DMS114 treated with DMSO at 0.1 percent for 48 hours (cell line): ENCODE measurements around the gene DDOST.

Experiments
- DNase-seq: peaks from one replicate; lab custom pipeline; 2025; ENCODE audit not compliant: unreplicated experiment; lab: John Stamatoyannopoulos, UW

Gene DDOST

DNA sequence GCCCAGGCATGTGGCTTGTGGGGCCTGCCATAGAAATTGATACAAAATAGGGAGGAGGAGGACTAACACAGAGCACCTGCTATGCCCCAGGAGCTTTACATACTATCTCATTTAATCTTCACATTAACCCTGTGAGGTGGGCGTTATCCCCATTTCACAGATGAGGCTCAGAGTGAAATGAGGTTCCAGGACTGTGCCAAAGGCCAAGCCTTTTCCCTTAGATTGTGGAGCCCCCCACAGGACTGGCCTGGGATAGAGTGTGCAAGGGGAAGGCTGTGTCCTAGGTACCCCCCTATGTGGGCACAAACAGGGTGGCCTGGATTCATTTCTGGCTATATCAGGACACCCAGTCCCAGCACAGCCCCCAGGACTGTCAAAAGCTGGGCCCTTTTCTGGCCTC, 2.2 kb upstream of the DDOST start:
- no peak for DNase-seq

DNA sequence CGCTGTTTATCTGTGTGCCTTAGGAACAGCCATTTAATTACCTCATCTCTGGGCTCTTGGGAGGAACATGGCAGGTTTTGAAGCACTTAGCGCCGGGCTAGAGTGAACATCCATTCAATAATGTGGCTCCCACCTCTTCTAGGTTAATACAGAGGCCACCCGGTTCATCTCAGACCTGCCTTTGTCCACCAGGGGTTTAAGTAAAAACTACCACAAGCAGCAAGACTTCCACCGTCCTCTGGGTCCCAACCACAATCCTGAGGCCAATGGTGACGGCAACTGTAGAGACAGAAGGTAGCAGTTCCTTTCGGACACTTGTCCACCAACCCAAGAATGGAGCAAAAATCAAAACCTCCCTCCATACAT, 924 bp upstream of the DDOST start:
- DNase-seq = no peak

DNA sequence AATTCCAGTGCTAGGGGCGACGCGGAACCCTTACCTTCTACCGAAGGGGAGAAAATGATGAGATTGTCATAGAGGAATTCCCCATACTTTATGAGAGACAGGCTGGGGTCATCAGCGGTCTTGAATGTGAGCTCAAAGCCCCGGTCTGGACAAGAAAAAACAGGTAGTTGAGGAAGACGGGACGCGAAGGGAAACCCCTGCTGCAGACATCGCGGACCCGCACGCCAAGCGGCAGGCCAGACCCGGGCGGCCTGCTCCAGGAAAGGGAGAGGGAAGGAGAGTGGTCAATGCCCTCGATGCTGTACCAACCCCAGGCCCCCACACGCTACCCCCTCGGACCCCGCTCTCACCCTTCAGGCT, 342 bp downstream of the DDOST start:
- DNase-seq = no peak

DNA sequence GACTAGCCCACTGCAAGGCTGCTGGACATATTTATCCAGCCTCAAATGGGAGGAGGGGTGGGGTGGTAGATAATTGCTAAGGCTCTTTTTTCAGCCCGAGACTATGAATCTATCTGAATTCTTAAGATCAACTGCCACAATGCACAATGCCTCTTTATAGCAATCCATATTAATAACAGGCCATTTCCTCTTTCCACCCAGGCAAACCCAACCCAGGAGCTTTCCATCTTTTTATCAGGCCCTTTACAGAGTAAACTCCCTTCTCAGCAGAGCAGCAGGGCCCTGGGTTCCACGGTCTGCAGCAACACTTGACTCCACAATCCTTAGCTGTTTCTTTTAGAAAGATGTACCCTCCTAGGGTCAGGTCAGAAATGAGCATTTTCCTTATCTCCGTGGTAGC, 806 bp downstream of the DDOST start:
- DNase-seq = no peak

DNA sequence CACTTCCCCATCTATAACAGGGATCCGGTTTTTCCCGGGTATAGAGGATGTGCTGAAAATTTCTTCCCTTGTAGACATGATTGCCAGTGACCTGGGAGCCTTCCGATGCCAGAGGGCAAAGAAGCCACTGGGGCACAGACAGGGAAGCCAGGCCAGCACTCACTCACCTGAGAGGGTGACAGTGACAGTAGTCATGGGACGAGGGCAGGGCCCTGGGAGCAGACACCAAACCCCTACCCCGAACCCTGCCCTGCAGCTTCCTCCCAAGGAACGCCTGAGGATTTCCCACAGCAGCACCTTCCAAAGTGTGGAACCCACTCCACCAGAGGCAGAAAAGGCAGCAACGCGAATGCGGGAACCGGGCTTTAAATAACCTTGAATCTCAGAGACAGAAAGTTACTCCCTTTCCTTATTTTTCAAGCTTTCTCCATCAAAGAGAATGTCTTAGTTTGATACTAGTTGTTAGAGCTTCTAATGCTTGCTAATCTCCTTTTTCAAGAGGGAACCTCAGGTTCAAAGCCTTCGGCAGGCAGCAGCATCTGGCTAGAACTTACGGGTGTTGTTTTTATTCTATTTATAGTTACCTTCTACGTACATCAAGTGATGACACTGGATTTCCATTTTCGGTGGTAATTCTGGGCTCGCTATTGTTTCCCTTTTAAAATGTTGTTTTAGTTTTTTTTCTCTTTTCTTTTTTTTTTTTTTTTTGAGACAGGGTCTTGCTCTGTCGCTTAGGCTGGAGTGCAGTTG, 2.8 kb downstream of the DDOST start:
- DNase-seq = no peak

DNA sequence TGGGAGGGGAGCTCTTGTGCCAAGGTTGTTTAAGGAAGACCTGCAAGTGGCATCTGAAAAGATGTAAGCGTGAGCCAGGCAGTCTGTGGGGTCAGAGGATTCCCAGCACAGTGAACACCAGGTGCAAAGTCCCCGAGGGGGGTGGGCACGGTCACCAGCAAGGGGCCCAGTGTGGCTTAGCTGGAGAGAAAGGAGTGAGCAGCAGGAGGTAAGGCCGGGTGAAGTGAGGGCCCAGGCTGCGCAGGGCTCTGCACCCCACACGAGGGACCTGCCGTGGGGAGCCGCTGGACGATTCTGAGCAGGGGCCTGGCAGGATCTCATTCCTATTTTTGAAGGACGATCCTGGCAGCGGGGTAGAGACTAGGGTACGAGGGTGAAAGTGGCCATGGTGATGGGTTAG, 4.1 kb downstream of the DDOST start:
- no peak for DNase-seq

DNA sequence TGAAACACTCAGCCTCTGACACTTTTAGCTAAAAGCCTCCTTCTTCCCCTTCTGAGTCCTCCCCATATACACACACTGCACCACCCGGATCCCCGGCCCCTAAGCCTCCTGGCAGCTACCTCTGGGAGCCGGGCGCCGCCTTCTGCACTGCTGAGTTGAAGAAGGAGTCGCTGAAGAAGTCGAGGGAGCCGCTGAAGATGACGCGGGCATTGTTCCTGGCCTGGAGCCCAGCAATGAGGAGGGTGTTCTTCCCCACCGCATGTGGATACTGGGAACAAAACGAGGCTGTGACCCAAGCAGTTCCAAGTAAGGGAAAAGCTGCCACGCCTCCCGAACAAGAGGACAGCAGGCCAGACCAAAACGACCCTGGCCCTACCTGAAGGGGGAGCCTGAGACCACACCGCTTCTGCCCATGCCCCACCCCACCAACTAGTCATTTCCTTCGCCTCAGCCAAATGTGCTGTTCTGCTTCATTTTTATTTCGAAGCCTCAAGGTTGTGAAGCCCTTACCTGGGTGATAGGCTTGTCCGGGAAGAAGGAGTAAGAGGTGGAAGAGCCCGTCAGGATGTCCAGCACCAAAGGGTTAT, 7.0 kb downstream of the DDOST start:
- DNase-seq = no peak

DNA sequence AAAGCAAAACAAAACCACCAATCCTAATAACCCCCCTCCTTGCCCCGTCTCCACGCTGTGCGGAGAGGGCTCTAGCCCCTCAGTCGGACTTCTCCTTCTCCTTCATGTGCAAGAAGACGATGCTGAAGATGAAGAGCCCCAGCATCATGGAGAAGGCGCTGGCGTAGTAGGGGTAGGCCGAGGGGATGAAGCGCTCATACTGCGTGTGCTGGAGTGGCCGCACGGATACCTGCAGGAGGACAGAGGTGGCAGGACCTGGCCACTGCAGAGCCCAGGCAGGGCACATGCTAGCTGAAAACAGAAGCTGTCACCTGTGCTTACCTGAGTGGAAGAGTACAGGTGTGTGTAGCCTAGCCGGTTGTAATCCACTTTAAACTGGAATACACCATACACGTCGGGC, 8.9 kb downstream of the DDOST start:
- no peak for DNase-seq

DNA sequence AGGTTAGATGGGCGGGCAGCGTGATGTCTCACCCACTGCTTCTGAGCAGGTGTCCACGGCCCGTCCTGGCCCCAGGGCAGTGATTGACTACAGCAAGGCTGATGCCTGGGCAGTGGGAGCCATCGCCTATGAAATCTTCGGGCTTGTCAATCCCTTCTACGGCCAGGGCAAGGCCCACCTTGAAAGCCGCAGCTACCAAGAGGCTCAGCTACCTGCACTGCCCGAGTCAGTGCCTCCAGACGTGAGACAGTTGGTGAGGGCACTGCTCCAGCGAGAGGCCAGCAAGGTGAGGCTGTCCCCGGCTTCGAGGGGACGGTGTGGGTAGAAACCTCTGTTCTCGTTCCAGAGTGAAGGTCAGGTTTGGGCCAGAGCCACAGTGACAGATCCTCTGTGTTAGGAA, 12.2 kb downstream of the DDOST start:
- no peak for DNase-seq

DNA sequence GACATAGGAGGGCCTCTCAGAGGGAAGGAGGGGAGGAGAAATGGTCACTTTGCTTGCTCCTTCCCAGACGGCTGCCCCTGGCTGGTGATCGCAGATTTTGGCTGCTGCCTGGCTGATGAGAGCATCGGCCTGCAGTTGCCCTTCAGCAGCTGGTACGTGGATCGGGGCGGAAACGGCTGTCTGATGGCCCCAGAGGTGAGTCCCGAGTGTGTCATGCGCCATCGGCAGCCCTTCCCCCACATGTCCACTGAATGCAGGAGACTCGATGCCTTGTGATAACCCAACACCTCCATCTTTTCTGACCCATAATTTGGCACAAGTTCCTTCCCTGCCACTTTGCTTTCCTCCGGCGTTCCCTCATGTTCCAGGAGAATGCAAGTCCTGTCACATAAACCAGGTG, 12.7 kb downstream of the DDOST start:
- DNase-seq = no peak

DNA sequence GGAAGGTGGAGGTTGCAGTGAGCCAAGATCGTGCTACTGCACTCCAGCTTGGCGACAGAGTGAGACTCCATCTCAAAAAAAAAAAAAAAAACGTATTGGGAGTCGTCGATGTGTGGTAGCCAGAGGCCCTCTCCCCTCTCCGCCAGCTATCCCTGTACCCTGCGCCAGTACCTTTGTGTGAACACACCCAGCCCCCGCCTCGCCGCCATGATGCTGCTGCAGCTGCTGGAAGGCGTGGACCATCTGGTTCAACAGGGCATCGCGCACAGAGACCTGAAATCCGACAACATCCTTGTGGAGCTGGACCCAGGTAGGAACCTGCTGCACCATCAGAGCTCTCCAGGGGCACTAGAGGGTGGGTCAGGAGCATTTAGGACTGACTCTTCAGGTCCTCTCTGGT, 15.8 kb downstream of the DDOST start:
- DNase-seq = no peak

DNA sequence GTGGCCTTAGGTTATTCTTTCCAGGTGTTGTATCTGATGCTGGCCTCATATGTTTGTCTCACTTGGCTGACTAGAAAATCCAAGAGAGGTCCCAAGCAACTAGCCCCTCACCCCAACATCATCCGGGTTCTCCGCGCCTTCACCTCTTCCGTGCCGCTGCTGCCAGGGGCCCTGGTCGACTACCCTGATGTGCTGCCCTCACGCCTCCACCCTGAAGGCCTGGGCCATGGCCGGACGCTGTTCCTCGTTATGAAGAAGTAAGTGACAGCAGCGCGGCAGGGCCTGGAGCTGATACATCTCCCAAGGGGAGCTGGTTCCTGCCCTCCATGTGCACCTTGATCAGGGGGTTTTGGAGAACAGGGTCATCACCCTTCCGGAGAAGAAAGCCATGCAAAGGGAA, 16.8 kb downstream of the DDOST start:
- no peak for DNase-seq

DNA sequence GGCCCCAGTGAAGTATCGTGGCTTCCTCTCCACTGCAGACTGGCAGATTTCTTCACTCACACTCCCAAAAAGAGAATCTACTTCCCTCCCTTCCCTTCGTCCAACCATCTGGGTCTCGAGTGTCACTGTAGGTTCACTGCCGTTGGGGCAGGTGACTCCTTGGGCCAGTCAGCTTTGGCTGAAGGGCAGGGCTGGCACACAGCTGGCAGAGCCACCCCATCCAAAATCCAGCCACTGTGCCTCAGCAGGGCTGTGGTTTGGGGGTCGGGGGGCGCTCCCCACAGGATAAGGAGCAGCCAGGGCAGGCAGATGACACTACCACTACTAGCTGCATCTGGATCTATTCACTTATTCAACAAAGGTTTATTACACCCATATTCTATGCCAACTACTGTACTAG, 18.1 kb downstream of the DDOST start:
- DNase-seq = no peak

DNA sequence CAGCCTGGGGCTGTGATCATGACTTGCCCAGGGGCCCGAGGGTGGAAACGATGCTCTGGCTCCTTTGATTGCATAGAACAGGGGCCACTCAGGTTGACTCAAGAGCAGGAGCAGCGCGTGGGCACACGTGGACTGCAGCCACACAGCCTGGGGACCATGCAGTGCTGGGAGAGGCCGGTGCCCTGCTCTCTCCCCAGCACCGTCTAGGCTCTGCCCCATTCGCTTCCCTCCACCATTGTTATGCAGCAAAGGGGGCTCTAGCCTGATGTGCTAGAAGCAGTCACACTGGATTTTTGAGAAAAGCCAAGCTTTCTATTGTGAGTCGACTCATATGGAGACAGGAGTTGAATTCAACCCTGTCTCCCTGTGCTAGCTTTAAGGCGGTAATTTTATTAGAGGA, 19.2 kb downstream of the DDOST start:
- no peak for DNase-seq

DNA sequence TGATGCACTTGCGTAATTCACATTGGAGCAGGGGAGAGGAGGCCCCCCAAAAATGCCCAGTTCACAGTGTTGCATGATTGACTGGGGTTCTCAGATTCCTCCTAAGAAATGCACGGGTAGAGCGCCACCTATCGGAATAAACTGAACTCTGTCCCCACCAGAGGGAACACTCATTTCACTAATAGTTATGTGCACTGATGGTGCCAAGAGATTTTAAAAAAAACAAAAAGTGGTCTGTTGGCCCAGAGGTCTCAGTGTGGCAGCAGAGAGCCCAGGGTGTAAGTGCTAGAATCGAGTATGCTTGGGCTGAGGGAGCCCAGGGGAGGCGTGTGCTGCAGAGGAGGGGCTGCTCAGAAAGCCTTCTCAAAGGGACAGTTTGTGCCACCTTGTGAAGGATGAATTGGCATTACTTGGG, 21.0 kb downstream of the DDOST start:
- peak; percentile 36 for DNase-seq

DNA sequence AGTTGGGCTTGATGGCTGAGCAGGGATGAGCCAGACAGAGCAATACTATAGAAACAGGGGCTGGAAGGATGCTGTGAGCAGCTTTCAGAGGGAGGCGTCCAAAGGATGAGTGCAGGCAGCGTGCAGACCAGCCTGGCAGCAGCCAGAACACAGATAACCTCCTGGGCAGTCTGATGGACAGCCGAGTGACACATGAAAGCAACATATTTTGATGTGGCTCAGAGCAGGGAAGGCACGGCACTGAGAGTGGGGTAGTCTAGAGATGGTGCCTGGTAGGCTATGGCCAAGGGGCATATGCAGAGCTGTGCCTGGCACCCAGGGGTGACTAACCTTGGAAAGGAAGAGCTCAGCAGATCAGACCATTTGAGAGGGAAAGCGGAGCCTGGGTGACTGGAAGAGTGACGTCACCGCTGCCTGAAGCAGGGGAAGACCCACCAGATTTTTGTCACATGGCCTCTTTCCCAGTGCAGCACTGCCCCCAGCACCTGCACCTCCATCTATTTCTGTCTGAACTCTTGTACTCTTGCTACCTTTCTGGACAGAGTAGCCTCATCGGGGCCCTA, 24.3 kb downstream of the DDOST start:
- no peak for DNase-seq

DNA sequence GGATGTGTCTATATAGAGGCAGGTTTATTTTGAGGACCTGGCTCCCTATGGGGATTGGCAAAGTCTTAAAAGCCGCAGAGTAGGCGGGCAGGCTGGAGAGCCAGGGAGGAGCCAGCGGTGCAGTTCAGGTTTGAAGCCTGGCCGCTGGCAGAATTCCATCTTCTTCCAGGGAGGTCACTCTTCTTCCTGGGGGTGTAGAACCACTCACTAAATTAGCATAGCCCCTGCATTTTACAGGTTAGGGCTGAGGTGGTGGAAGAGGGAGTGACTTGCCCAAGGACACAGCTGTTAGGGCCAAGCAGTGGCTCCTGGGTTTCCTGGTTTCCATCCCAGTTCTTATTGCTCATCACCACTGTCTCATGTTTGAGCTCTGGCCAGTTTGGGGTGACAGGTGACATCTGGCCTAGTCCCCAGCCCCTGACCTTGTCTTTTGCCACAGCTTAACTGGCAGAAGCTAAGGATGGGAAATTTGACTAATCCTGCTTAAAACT, 26.5 kb downstream of the DDOST start:
- DNase-seq = peak; percentile 15

DNA sequence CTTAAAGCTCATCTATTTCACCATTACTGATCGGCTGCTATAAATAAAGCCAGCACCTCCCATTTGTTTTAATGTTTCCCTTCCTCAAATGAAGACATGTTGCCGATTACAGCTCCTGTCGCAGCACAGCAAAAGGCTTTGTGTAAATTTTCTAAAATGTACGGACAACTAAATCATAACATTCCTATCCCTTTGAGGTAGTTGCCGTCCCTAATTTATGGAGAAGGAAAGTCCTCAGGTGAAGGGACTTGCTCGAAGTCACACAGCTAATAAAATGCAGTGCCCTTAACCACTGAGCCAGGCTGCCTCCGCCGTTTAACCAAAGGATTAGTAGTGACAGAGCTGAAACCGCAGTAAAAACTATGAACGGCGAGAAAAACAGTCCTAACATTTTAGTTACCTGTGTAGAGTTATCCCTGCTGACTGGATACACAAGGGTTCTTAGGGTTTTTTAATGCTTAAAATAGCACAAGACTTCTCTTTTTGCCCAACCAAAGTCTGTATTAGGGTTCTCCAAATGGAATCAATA, 27.0 kb downstream of the DDOST start:
- DNase-seq = no peak

DNA sequence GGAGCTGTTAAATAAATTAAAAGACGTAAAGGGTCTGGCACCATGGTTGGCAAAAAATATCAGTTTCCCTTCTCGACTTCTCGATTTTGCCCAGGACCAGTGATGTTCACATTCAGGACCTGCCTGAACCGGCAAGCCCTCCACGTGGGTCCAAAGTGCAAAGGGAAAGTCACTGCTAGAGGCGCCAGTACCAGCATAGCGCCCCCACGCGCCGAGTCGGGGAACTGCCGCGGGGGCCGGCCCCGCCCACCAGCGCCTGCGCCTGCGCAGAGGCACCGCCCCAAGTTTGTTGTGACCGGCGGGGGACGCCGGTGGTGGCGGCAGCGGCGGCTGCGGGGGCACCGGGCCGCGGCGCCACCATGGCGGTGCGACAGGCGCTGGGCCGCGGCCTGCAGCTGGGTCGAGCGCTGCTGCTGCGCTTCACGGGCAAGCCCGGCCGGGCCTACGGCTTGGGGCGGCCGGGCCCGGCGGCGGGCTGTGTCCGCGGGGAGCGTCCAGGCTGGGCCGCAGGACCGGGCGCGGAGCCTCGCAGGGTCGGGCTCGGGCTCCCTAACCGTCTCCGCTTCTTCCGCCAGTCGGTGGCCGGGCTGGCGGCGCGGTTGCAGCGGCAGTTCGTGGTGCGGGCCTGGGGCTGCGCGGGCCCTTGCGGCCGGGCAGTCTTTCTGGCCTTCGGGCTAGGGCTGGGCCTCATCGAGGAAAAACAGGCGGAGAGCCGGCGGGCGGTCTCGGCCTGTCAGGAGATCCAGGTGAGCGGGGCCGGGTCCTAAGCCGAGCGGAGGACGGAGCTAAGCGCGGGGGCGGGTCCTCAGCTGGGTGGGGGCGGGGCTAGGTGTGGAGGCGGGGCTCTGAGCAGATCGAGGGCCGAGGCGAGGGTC, 27.7 kb downstream of the DDOST start, which contains the start of gene PINK1:
Gene PINK1 (plus strand): TSS at position 269 of the 875 bp plus-strand sequence. CDS start 91 bp downstream, at position 360.
- DNase-seq = peak; percentile 53

DNA sequence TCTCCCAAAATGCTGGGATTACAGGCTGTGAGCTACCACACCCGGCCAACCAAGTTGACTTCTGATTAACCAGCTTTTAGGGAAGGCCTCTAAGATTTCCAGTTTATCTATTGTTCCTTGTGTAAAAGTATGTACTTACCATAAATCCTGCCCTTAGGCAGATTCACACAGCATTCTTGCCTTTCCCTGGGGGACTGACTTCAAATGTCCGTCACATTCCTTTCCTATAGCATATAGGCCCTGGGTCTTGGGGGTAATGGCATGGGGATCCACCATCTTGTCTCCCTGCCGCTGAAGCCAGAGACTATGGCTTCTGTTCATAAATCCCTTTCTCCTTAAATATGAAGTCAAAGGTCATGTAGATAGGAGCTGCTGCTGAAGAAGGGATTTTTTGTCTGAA, 28.8 kb downstream of the DDOST start:
- DNase-seq = no peak

DNA sequence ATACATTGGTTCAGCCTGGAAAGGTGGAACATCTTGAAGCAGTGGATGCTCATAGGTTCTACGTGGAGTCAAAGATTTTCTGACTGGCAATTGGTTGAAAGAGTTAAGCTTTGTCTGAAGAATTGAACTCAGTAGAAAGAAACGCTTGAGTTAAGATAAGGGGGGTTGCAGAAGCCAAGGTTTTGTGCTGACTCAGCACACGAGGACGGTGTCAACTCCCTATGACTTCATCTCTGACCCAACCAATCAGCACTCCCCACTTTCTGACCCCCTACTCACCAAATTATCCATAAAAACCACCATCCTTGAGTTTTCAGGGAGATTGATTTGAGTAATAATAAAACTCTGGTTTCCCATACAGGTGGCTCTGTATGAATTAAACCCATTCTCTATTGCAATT, 30.4 kb downstream of the DDOST start:
- no peak for DNase-seq
